Neutrophil (primary cell): ENCODE measurements around the gene ZNF283.
A peak's percentile ranks its signal among the peaks of the same experiment; 100 is the strongest.

Experiments used
- H3K27ac ChIP-seq: fragments of 200-600 bp; sonication (generic); 2 replicates; pipeline ENCODE4 v1.5.1; 2016; ENCODE audit warnings: mild to moderate bottlenecking, moderate library complexity
- H3K27me3 ChIP-seq: fragments of 200-600 bp; sonication (generic); 2 replicates; pipeline ENCODE4 v1.6.0; 2016; ENCODE audit warnings: mild to moderate bottlenecking
- H3K36me3 ChIP-seq: fragments of 200-600 bp; sonication (generic); 2 replicates; pipeline ENCODE4 v1.5.1; 2017
- H3K4me1 ChIP-seq, 2 experiments: fragments of 200-600 bp in 1 of 2; sonication (generic) in 1 of 2; 1 replicate in 1 of 2; 2 replicates in 1 of 2; pipeline versions ENCODE4 v1.5.1 to v1.6.1; 2013 to 2016; ENCODE audit warnings: low read depth in 1 of 2, low read length in 1 of 2, mild to moderate bottlenecking in 1 of 2, moderate library complexity in 1 of 2; ENCODE audit not compliant: control insufficient read depth in 1 of 2, insufficient read depth in 1 of 2
- H3K4me3 ChIP-seq, 2 experiments: fragments of 200-600 bp in 1 of 2; sonication (generic) in 1 of 2; 1 replicate in 1 of 2; 2 replicates in 1 of 2; pipeline ENCODE4 v1.5.1; 2013 to 2016; ENCODE audit warnings: low read depth in 1 of 2, low read length in 1 of 2, mild to moderate bottlenecking in 1 of 2, moderate library complexity in 1 of 2
- H3K9me3 ChIP-seq: fragments of 200-600 bp; sonication (generic); 2 replicates; pipeline ENCODE4 v1.5.1; 2016
- CTCF ChIP-seq: fragments of 200-600 bp; sonication (generic); IDR thresholded peaks from 2 replicates; pipeline ENCODE4 v1.5.1; 2016; ENCODE audit warnings: antibody characterized with exemption

ZNF283 gene

GRCh38 chr19:43826787-43827754 is at the start of gene ZNF283:
ZNF283 (plus strand) TSS chr19:43827321; CDS start chr19:43833505, 6,184 bp downstream.
- H3K27ac ChIP-seq = peak within 1 kb of the TSS; percentile 41
- peaks cover 44% of the 10 kb centered on the region for H3K27me3 ChIP-seq
- no peaks in the 10 kb centered on the region for H3K9me3 ChIP-seq
- TF ChIP-seq CTCF = no peak
- H3K36me3 ChIP-seq = no peaks in the 10 kb centered on the region
- peak within 1 kb of the TSS; percentile 76 to 77 for H3K4me3 ChIP-seq
- peaks cover 11 to 14% of the 10 kb centered on the region in 2 experiments for H3K4me1 ChIP-seq

- no peaks in the 10 kb centered on the region for H3K9me3 ChIP-seq
Observed at GRCh38 chr19:43778651-43779050, 48.5 kb upstream of the ZNF283 start.

DNA sequence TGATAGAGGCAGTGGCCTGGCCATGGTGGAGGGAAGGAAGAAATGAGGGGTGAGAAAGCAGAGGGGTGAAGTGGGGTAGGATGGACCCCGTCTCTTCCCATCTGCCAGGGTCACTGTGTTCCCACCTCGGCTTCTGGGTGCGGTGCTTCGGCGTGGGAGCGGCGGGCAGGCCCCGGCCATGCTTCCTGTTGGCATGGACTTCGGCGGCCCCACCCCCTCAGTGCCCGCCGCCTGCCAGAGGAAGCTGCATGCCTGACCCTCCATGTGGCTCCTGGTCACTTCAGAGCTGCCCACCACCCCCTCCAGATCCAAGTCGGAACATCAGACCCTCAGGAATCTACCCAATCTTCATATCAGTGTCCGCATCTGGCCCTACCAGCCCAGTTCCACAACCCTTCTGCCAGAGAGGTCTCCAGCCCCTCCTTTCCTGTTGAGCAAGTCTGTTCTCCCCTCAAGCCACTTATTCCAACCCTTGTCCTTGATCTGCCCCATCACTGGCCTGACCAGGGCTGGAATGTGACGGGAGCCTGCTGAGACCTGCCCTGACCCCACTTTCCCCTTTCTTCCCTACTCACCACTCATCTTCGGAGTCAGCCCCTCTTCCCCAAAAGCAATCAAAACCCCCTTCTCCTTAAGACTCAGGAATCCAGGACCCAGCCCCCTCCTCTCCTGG is 47.8 kb upstream of the ZNF283 start:
- peaks cover 64 to 70% of the 10 kb centered on the region in 2 experiments for H3K4me1 ChIP-seq
- no peaks in the 10 kb centered on the region for H3K36me3 ChIP-seq
- TF ChIP-seq CTCF = no peak
- H3K27ac ChIP-seq = peak overlapping the region; percentile 80
- peak overlapping the region in 1 of 2 experiments; percentile 40 for H3K4me3 ChIP-seq
- no peaks in the 10 kb centered on the region for H3K27me3 ChIP-seq
- no peaks in the 10 kb centered on the region for H3K9me3 ChIP-seq

More at GRCh38 chr19:43778651-43779050, 48.5 kb upstream of the ZNF283 start:
- Histone ChIP-seq H3K36me3 (no peaks in the 10 kb centered on the region), H3K27ac (peak overlapping the region; percentile 80), H3K4me1 (peaks cover 68 to 76% of the 10 kb centered on the region in 2 experiments), H3K4me3 (peak overlapping the region in 1 of 2 experiments; percentile 40), H3K27me3 (no peaks in the 10 kb centered on the region)
- TF ChIP-seq CTCF = no peak

- peaks cover 62 to 70% of the 10 kb centered on the region in 2 experiments for H3K4me1 ChIP-seq
- no peaks in the 10 kb centered on the region for H3K27me3 ChIP-seq
- peak overlapping the region; percentile 80 for H3K27ac ChIP-seq
- no peaks in the 10 kb centered on the region for H3K36me3 ChIP-seq
- H3K4me3 ChIP-seq = peak overlapping the region in 1 of 2 experiments; percentile 40
- H3K9me3 ChIP-seq = no peaks in the 10 kb centered on the region
- no peak for TF ChIP-seq CTCF
Observed at GRCh38 chr19:43779820-43780219, 47.3 kb upstream of the ZNF283 start.

- no peaks in the 10 kb centered on the region for H3K27me3 ChIP-seq
- H3K36me3 ChIP-seq = no peaks in the 10 kb centered on the region
- no peak within 1 kb of the TSS for H3K4me3 ChIP-seq
- no peaks in the 10 kb centered on the region for H3K9me3 ChIP-seq
- no peak for TF ChIP-seq CTCF
- peak within 1 kb of the TSS; percentile 80 for H3K27ac ChIP-seq
- peaks cover 55 to 63% of the 10 kb centered on the region in 2 experiments for H3K4me1 ChIP-seq
Observed at GRCh38 chr19:43780706-43781525, 46.2 kb upstream of the ZNF283 start, which contains the start of gene KCNN4. KCNN4 (minus strand) TSS chr19:43780973; CDS start chr19:43780861, 112 bp downstream.
